DOHH2 (cell line): ENCODE measurements around the gene DUSP3.

Experiments
- EZH2phosphoT487 ChIP-seq: fragments of 200-600 bp; sonication (generic); IDR thresholded peaks from 2 replicates; pipeline ENCODE4 v1.6.1; 2017; ENCODE audit warnings: borderline replicate concordance, mild to moderate bottlenecking, antibody characterized with exemption, low read length, moderate library complexity, mixed read lengths
- TF ChIP-seq, protein P1 (sequence below): fragments of 200-600 bp; sonication (generic); IDR thresholded peaks from one replicate; pipeline ENCODE4 v1.5.1; 2014; ENCODE audit warnings: antibody characterized with exemption, mild to moderate bottlenecking, low read depth, low read length; ENCODE audit not compliant: poor library complexity, severe bottlenecking

- TF ChIP-seq, protein P1, sequence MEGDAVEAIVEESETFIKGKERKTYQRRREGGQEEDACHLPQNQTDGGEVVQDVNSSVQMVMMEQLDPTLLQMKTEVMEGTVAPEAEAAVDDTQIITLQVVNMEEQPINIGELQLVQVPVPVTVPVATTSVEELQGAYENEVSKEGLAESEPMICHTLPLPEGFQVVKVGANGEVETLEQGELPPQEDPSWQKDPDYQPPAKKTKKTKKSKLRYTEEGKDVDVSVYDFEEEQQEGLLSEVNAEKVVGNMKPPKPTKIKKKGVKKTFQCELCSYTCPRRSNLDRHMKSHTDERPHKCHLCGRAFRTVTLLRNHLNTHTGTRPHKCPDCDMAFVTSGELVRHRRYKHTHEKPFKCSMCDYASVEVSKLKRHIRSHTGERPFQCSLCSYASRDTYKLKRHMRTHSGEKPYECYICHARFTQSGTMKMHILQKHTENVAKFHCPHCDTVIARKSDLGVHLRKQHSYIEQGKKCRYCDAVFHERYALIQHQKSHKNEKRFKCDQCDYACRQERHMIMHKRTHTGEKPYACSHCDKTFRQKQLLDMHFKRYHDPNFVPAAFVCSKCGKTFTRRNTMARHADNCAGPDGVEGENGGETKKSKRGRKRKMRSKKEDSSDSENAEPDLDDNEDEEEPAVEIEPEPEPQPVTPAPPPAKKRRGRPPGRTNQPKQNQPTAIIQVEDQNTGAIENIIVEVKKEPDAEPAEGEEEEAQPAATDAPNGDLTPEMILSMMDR = no peak
- no peak for TF ChIP-seq EZH2phosphoT487
Observed at GRCh38 chr17:43791589-43791988, 12.8 kb upstream of the DUSP3 start.
